HG02938 (cell line): ENCODE data around the gene MAPK8IP3.

Source experiments
- ATAC-seq: cut with Tn5 transposase; IDR thresholded peaks from one replicate; pipeline ENCODE4 v1.9.1; 2021; ENCODE audit warnings: mild to moderate bottlenecking, moderate library complexity; ENCODE audit not compliant: unreplicated experiment

MAPK8IP3 gene, protein sequence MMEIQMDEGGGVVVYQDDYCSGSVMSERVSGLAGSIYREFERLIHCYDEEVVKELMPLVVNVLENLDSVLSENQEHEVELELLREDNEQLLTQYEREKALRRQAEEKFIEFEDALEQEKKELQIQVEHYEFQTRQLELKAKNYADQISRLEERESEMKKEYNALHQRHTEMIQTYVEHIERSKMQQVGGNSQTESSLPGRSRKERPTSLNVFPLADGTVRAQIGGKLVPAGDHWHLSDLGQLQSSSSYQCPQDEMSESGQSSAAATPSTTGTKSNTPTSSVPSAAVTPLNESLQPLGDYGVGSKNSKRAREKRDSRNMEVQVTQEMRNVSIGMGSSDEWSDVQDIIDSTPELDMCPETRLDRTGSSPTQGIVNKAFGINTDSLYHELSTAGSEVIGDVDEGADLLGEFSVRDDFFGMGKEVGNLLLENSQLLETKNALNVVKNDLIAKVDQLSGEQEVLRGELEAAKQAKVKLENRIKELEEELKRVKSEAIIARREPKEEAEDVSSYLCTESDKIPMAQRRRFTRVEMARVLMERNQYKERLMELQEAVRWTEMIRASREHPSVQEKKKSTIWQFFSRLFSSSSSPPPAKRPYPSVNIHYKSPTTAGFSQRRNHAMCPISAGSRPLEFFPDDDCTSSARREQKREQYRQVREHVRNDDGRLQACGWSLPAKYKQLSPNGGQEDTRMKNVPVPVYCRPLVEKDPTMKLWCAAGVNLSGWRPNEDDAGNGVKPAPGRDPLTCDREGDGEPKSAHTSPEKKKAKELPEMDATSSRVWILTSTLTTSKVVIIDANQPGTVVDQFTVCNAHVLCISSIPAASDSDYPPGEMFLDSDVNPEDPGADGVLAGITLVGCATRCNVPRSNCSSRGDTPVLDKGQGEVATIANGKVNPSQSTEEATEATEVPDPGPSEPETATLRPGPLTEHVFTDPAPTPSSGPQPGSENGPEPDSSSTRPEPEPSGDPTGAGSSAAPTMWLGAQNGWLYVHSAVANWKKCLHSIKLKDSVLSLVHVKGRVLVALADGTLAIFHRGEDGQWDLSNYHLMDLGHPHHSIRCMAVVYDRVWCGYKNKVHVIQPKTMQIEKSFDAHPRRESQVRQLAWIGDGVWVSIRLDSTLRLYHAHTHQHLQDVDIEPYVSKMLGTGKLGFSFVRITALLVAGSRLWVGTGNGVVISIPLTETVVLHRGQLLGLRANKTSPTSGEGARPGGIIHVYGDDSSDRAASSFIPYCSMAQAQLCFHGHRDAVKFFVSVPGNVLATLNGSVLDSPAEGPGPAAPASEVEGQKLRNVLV (N-terminal part only)

DNA sequence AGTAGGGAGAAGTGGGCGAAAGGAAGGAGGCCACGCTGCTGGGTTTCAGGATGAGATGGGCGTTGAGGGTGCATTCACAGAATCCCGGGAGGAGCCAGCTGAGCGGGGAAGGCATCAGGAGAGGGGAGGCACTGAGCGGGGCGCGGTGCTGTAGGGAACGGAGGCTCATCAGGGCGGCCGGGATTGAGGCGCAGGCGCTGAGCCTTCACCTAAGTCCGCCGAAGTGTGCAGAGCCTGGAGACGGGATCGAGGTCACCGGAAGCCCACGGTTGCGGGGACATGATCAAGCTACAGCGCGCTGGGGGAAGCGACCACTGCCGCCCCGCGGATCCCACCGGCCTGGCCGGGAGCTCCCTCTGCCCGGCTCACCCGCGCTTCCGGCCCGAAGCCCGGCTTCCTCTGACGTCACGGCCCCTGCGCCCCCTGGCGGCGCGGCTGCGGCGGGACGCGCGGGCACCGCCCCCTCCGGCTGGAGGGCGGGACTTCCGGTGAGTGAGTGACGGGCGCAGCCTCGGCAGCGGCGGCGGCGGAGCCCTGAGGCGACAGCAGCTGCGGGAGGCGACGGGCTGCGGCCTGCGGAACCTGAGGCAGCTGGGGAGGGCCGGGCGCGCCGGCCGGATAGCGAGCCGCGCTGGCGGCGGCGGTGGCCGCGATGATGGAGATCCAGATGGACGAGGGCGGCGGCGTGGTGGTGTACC lies at the start of gene MAPK8IP3:
MAPK8IP3 (plus strand) TSS at position 508 of the 698 bp plus-strand sequence; CDS start at position 653, 145 bp downstream.
- peak; percentile 69 for ATAC-seq

DNA sequence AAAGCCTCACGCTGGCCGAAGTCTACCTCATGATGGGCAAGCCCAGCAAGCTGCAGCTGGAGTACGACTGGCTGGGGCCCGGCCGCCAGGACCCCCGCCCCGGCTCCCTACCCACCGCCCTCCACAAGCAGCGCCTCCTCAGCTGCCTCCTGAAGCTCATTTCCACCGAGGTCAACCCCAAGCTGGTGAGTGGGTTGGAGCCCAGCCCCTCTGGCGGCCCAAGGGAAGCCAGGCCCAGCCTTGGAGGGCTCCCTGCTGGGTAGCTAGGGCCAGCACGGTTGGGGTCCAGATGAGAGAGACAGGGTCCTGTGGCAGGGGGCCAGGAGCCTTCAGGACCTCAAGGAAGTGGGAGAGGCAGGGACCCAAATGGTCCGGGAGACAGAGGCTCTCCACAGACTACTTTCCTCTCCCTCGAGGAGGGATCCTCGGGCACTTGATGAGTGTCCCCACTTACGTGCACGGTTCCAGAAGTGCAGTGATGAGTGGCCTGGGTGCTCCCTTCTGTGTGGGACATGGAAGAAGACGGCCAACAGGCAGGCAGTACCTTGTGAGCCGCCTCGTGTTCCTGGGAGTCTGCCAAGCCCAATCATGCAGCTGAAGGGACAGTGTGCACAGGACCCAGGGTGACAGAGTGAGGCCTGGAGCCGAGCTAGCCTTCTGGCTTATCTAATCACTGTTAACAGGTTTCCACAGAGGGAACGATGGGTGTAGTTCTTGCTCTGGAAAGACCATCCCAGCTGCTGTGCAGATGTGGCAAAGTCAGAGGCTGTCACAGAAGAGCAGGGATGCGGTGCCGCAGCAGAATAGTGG lies 49.0 kb upstream of the MAPK8IP3 start:
- no peak for ATAC-seq

DNA sequence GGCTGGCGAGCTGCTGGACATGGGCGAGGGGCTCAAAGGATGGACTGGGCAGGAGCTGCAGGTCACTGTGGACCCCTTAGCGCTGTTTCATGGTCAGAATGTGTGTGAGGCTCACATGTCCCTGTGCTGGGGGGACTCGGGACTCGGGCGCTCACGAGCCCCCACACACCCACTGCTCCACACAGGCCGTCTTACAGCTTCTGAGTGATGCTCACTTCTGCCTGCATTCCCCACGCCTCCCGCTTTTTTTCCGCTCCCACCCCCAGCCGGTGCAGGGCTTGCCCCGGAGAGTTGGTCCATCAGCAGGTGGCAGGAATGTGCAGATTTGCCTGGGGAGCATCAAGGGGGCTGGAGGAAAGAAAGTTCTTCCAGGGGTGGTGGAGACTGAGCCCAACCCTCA lies 48.2 kb upstream of the MAPK8IP3 start:
- ATAC-seq, result no peak

DNA sequence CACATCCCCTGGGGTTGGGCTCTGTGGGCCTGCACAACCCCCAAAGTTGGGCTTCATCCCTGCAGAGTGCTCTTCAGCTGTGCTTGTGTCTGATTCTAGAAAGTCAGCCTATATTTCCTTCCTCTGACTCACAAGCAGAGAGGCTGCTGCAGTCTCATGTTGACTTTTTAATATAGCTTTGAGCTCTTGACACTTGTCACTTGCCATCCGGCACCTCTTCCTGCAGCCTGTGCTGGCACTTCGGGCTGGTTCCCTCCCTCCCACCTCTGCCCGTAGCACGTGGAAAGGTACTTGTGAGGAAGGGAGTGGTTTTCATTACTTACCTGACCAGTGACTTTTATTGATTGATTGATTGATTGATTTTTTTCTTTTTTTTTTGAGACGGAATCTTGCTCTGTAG lies 47.0 kb upstream of the MAPK8IP3 start:
- ATAC-seq, result no peak

DNA sequence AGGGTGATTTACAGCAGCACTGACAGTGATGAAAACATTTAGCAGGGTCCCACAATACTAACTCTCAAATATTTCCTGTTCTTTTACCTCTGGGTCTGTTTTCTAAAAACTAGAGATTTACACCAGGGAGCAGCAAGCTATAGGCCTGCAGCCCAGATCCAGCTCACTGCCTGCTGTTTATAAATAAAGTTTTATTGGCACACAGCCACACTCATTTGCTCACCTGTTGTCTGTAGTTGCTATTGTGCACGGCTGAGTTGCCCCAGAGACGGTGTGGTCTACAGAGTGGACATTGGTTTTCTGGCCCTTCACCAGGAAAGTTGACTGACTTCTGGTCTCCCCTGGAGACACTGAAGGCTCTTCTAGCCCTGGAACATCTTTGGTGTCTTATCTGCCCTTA lies 44.2 kb upstream of the MAPK8IP3 start:
- no peak for ATAC-seq

DNA sequence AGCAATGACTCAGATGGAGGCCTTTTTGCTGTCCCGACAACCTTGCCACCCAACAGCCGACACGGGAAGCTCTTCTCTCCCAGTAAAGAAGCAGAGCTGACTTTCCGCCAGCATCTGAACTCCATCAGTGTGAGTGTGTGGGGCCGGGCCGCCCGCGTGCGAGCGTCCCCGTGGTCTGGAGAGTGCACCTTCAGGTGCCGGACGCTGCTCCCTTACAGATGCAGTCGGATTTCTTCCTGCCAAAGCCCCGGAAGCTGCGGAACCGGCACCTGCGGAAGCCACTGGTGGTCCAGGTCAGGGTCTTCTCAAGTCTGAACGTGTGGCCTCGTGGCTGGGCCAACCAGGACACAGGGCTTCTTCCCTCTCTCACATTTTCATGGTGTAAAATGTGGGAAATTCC lies 43.5 kb upstream of the MAPK8IP3 start:
- ATAC-seq, result no peak

DNA sequence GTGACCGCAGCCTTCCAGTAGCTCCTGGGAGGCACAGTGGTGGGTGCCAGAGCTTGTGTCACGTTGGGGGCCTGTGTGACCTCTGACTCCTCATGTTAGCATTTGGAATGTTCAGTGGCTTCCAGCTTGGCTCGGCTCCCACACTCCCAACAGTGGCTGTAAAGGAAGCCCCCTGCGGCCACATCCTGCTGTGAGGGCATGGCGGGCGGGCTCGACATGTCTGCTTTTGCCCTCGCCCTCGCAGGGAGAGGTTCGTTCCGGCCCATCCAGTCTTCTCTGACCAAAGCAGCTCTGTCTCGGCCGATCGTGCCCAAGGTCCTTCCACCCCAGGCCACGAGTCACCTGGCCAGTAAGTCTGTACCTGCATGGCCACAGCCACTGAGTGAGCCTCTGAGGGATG lies 40.2 kb upstream of the MAPK8IP3 start:
- no peak for ATAC-seq

DNA sequence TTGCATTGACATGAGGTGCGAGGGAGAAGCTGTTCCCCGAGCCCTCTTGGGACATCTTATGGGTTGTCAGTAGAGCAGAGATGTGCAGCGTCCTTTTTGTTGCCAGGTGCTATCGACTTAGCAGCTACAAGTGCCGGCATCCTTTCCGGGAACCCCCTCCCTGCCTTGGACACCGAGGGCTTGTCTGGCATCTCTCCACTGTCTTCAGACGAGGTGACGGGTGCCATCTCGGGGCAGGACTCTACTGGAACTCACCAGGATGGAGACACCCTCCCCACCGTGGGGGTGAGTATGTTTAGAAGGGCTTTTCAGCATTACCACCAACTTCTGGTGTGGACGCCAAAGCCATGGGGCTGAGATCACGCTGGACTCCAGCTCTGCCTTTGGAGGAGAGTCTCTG lies 39.7 kb upstream of the MAPK8IP3 start:
- ATAC-seq, result no peak

GRCh38 chr16:1667271-1667670 lies 38.7 kb upstream of the MAPK8IP3 start:
- no peak for ATAC-seq

DNA sequence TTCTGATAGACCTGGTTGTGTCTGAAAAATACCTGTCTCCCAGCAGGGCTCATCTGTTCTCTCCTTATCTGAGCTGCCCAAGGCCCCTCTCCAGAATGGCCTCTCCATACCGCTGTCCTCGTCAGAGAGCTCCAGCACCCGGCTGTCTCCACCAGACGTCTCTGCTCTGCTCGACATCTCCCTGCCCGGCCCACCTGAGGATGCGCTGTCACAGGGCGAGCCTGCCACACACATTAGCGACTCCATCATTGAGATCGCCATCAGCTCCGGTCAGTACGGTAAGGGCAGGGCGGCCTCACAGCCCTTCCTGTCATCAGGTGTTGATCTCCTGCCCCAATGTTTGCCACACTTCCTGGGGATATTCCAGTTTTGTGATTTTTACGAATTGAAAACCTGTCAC lies 38.1 kb upstream of the MAPK8IP3 start:
- ATAC-seq, result no peak

DNA sequence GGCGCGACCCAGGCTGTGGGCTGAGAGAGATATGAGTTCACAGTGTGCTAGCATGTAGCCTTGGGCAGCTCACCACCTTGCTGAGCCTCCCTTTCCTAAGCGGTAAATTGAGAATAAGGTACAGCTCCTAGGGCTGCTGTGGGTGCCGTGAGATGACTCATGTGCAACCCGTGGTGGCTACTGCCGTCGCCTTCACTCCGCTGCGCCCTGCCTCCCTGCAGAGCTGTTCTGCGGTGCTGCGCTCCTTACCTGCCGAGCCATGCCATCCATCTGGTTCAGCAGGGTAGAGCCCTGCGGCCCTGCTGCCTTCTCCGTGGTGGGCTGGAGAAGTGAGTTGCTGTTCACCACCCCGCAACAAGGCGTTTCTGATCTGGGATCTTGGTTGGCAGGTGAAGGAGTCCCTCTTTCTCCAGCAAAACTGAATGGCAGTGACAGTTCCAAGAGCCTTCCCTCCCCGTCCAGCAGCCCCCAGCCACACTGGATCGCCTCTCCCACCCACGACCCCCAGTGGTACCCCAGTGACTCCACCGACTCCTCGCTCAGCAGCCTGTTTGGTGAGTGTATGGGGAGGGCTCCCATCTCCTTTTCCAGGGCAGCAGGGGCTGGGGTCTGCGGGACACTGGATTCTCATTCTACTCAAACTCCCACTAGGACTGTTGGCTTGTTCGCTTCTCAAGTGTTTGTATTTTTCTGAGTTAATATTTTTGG lies 37.2 kb upstream of the MAPK8IP3 start:
- no peak for ATAC-seq

- ATAC-seq, result no peak
These were observed 36.3 kb upstream of the MAPK8IP3 start for GRCh38 chr16:1669698-1670097.

GRCh38 chr16:1670371-1670770 lies 35.6 kb upstream of the MAPK8IP3 start:
- no peak for ATAC-seq

DNA sequence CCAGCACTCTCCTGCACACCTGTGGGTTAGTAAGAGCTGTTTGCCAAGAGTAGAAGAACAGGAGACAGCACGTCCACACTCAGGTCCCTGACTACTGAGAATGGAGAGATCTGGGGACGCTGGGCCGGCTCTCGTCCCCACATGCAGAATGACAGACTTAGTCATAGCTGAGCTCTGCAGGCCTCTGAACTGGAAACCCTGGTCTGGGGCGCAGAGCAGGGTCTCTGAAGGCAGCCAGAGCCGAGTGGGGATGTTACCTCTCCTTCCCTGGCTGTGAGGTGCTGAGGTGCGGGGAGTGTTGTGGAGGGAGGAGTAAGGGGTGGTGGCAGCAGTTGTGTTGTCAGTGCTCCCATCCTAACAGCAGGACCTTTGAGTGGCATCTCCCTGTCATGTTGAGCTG lies 35.1 kb upstream of the MAPK8IP3 start:
- no peak for ATAC-seq

DNA sequence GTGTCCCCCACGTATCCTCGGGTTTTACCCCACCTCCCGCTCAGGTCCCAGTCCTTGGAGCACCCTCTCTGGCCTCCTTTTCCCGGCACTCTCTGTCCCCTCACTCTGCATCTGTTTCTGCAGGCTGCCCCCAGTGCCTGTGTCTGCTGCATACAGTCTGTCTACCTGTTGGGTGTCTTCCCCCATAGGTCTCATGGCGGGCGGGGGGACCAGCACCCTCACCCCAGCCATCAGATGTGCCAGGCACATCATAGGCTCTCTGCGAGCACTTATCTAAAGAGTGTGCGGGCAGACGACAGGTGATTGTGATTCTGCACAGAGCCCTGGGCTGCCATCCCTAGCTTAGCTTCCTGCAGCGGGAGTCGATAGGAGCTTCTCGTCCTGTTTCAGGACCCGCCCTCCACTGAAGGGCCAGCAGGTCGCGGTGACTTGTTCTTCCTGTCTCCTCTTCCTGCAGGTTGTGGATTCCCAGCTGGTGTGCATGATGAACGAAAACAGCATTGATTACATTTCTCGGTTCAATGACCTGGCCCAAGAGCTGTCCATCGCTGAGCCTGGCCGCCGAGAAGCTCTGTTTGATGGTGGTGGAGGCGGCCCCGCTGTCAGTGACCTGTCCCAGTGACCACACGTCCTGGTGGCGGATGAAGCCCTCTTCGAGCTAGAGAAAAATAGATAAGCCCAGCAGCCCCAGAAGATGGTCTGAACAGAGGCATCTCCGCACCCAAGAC lies 32.4 kb upstream of the MAPK8IP3 start:
- ATAC-seq, result no peak

DNA sequence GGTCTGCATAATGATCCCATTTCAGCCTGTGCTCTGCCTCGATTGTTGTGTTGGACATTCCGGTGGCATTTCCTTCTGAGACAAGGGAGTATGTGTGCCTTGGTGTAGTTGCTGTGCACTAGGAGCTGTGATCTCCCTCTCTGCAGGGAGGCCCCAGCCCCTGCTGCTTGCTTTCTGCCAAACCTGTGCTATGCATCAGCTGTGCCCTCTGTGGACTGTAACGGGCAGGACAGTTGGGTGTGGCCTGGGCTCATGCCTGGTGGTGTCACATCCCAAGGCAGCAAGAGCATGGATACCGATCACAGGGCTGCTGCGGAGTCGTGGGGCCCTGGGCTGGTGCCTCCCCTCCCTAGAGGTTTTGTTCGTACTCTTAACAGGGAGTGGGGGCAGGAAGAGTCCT lies 31.7 kb upstream of the MAPK8IP3 start:
- ATAC-seq, result no peak

GRCh38 chr16:1674751-1675664 lies 31.0 kb upstream of the MAPK8IP3 start:
- no peak for ATAC-seq
